Measurements from ENCODE around the gene TBC1D12. TPM values are rescaled to one million over a fixed set of nuclear protein-coding genes. Genes with fewer than 3 reads are reported as not detected.
A peak's percentile ranks its signal among the peaks of the same experiment; 100 is the strongest.
"Not testable (repeated sequence)": the region's sequence is repeated elsewhere in the genome, so short reads cannot be mapped to it uniquely, and the experiment has no call there.

TBC1D12 gene
- total RNA-seq, 1 donor from 2014 or later = 14.7 TPM

DNA sequence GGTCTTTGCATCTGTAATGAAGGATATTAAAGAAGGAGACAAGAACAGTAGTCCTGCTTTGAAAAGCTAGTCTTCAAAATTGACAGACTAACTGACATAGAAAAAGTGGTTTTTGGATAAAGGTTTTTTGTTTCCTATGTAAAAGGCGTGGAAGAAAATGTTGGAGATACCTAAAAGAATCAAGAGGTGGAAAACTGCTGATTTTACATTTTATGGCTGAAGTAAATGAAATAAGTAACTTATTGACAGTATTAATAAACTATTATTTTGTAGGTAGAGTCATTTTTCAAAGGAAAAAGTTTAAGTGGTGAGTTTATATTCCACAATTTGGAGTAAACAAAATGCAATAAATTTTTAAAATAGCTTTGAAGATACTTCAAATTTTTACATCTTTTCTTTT, 130.7 kb downstream of the TBC1D12 start:
- intact Hi-C loops (cut with DNase I) = no loop called here
- H3K27ac ChIP-seq = no peak overlapping the region
- H3K4me3 ChIP-seq = no peak overlapping the region
- H3K9me3 ChIP-seq = no peaks in the 10 kb centered on the region
- DNase-seq (ENCODE audit: extremely low spot score in 2 of 2) = no peak
- no peaks in the 10 kb centered on the region for H3K27me3 ChIP-seq
- no peaks in the 10 kb centered on the region for H3K4me1 ChIP-seq
- TF ChIP-seq, protein P1, sequence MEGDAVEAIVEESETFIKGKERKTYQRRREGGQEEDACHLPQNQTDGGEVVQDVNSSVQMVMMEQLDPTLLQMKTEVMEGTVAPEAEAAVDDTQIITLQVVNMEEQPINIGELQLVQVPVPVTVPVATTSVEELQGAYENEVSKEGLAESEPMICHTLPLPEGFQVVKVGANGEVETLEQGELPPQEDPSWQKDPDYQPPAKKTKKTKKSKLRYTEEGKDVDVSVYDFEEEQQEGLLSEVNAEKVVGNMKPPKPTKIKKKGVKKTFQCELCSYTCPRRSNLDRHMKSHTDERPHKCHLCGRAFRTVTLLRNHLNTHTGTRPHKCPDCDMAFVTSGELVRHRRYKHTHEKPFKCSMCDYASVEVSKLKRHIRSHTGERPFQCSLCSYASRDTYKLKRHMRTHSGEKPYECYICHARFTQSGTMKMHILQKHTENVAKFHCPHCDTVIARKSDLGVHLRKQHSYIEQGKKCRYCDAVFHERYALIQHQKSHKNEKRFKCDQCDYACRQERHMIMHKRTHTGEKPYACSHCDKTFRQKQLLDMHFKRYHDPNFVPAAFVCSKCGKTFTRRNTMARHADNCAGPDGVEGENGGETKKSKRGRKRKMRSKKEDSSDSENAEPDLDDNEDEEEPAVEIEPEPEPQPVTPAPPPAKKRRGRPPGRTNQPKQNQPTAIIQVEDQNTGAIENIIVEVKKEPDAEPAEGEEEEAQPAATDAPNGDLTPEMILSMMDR (IDR thresholded peaks at IDR 0.05) = no peak
- TF ChIP-seq POLR2A (IDR thresholded peaks at IDR 0.05) (no peak), POLR2AphosphoS5 (IDR thresholded peaks at IDR 0.05; ENCODE audit: insufficient read depth in 1 of 2, low read depth in 1 of 2) (no peak)
- H3K36me3 ChIP-seq = peaks cover 0 to 8% of the 10 kb centered on the region in 2 donors

- H3K27me3 ChIP-seq; intact Hi-C loops (cut with DNase I); DNase-seq (ENCODE audit: extremely low spot score in 2 of 2); H3K36me3 ChIP-seq; H3K9me3 ChIP-seq; H3K4me3 ChIP-seq; H3K27ac ChIP-seq: not testable (repeated sequence)
- peaks cover 16% of the 10 kb centered on the region for H3K4me1 ChIP-seq
These were observed 139.9 kb downstream of the TBC1D12 start for GRCh38 chr10:94542282-94542681.

- no peaks in the 10 kb centered on the region for H3K27me3 ChIP-seq
- intact Hi-C loops (cut with DNase I) = no loop called here
These were observed 143.2 kb downstream of the TBC1D12 start, which contains the start of gene HELLS for GRCh38 chr10:94545391-94546048. Gene HELLS (plus strand): TSS chr10:94545788. CDS start chr10:94545922, 134 bp downstream.

GRCh38 chr10:94546049-94546900, 143.9 kb downstream of the TBC1D12 start:
- Histone ChIP-seq H3K27me3 (no peaks in the 10 kb centered on the region), H3K4me3 (peak overlapping the region; percentile 73 to 78), H3K36me3 (no peaks in the 10 kb centered on the region), H3K27ac (peak overlapping the region; percentile 74), H3K9me3 (no peaks in the 10 kb centered on the region), H3K4me1 (peaks cover 16% of the 10 kb centered on the region)
- intact Hi-C loops (cut with DNase I) = no loop called here
- DNase-seq (ENCODE audit: extremely low spot score in 2 of 2) = no peak
- TF ChIP-seq POLR2A (IDR thresholded peaks at IDR 0.05) (no peak), POLR2AphosphoS5 (IDR thresholded peaks at IDR 0.05; ENCODE audit: insufficient read depth in 1 of 2, low read depth in 1 of 2) (no peak)
- TF ChIP-seq, protein P1 (IDR thresholded peaks at IDR 0.05) = no peak

More at GRCh38 chr10:94545391-94546048, 143.2 kb downstream of the TBC1D12 start, which contains the start of gene HELLS:
- H3K36me3 ChIP-seq = no peaks in the 10 kb centered on the region
- peak within 1 kb of the TSS; percentile 73 to 78 for H3K4me3 ChIP-seq
- no peaks in the 10 kb centered on the region for H3K9me3 ChIP-seq
- H3K4me1 ChIP-seq = peaks cover 16% of the 10 kb centered on the region
- peak in 1 of 2 donors; percentile 91 for DNase-seq (ENCODE audit: extremely low spot score in 2 of 2)
- TF ChIP-seq POLR2AphosphoS5 (IDR thresholded peaks at IDR 0.05; ENCODE audit: insufficient read depth in 1 of 2, low read depth in 1 of 2) = peak in 1 of 2 donors; percentile 52
- TF ChIP-seq, protein P1 (IDR thresholded peaks at IDR 0.05) = no peak
- peak within 1 kb of the TSS; percentile 74 for H3K27ac ChIP-seq

DNA sequence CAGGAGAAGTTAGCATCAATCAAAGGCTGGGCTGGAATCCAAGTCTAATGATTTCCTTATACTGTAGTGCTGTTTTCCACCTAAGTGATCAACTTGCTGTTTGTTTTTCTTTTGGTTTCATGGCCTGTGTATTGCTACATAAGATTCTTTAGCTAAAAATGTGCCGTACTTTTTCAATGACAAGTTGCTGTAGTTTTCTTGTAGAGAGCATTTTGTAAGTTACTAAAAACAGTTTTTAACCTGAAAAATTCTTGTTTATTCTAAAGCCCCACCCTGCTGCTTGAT, 144.5 kb downstream of the TBC1D12 start:
- H3K27ac ChIP-seq = no peak overlapping the region
- no peaks in the 10 kb centered on the region for H3K36me3 ChIP-seq
- intact Hi-C loops (cut with DNase I) = no loop called here
- H3K4me3 ChIP-seq = no peak overlapping the region
- no peaks in the 10 kb centered on the region for H3K27me3 ChIP-seq
- DNase-seq (ENCODE audit: extremely low spot score in 2 of 2) = no peak
- H3K9me3 ChIP-seq = no peaks in the 10 kb centered on the region
- TF ChIP-seq POLR2A (IDR thresholded peaks at IDR 0.05) = no peak
- TF ChIP-seq, protein P1 (IDR thresholded peaks at IDR 0.05) = no peak
- no peak for TF ChIP-seq POLR2AphosphoS5 (IDR thresholded peaks at IDR 0.05; ENCODE audit: insufficient read depth in 1 of 2, low read depth in 1 of 2)
- peaks cover 16% of the 10 kb centered on the region for H3K4me1 ChIP-seq

Data from vagina (tissue), 2 donors.